RWPE1 (cell line): Measurements from ENCODE around the gene PRKG2.

Source experiments
- CTCF ChIA-PET: fragments of 350-600 bp; sonication (Branson Sonifier 250); formaldehyde crosslinking; extraction: SDS; loops from one replicate; lab custom pipeline; 2021; lab: Yijun Ruan, JAX
- POLR2A ChIA-PET: fragments of 400-600 bp; formaldehyde crosslinking; extraction: SDS; loops from one replicate; lab custom pipeline; 2020; ENCODE audit warnings: antibody characterized with exemption; ENCODE audit not compliant: low non-redundant PET; lab: Yijun Ruan, JAX
- DNase-seq: peaks from one replicate; pipeline ENCODE4 v3.0.0; 2012; ENCODE audit warnings: low spot score
- H3K27ac ChIP-seq: fragments of 450-650 bp; 2 replicates; pipeline ENCODE4 v1.5.1; 2017
- CTCF ChIP-seq: fragments of 450-650 bp; conservative IDR thresholded peaks from 2 replicates; pipeline ENCODE4 v1.5.1; 2017; ENCODE audit warnings: low read depth, mild to moderate bottlenecking

PRKG2 gene

GRCh38 chr4:81096566-81096965, 118.5 kb downstream of the PRKG2 start:
- no peak for TF ChIP-seq CTCF
- ChIA-PET POLR2A (no interaction called here), CTCF (no interaction called here)
- no peak overlapping the region for H3K27ac ChIP-seq
- DNase-seq = no peak

GRCh38 chr4:81095389-81095788, 119.6 kb downstream of the PRKG2 start:
- POLR2A ChIA-PET = no interaction called here
- CTCF ChIA-PET = no interaction called here
- H3K27ac ChIP-seq = no peak overlapping the region
- TF ChIP-seq CTCF = no peak
- no peak for DNase-seq

- DNase-seq = no peak
Observed at GRCh38 chr4:81093720-81094401, 121.2 kb downstream of the PRKG2 start.

GRCh38 chr4:81085979-81086378, 129.0 kb downstream of the PRKG2 start:
- ChIA-PET CTCF (interaction anchor here (0.6 to 1.2 kb wide), 2 partner anchors 266 to 516 kb away, joined by 3 to 5 read pairs; no protein-coding TSS in a partner anchor), POLR2A (no interaction called here)
- no peak overlapping the region for H3K27ac ChIP-seq
- TF ChIP-seq CTCF = no peak
- DNase-seq = no peak

More at GRCh38 chr4:81093720-81094401, 121.2 kb downstream of the PRKG2 start:
- ChIA-PET POLR2A (no interaction called here), CTCF (interaction anchor here (0.6 kb wide), 1 partner anchor 231 kb away, joined by 3 read pairs; no protein-coding TSS in a partner anchor)
- TF ChIP-seq CTCF = no peak
- no peak overlapping the region for H3K27ac ChIP-seq

GRCh38 chr4:81085291-81085690, 129.7 kb downstream of the PRKG2 start:
- CTCF ChIA-PET = interaction anchor here (0.6 to 1.2 kb wide), 3 partner anchors 110 to 516 kb away, joined by 3 to 5 read pairs (median 3); no protein-coding TSS in a partner anchor
- TF ChIP-seq CTCF = no peak
- no peak overlapping the region for H3K27ac ChIP-seq
- POLR2A ChIA-PET = no interaction called here
- DNase-seq = no peak

- no peak for TF ChIP-seq CTCF
- H3K27ac ChIP-seq = no peak overlapping the region
- DNase-seq = no peak
- CTCF ChIA-PET = interaction anchor here (0.6 to 2.0 kb wide), 4 partner anchors 14 to 267 kb away, joined by 3 to 21 read pairs (median 4); no protein-coding TSS in a partner anchor
- POLR2A ChIA-PET = no interaction called here
Observed at GRCh38 chr4:81084634-81085033, 130.4 kb downstream of the PRKG2 start.
